DND-41 (cell line): ENCODE results near the gene MOBP.

Experiments used
- ATAC-seq: fragments of 200-7000 bp; cut with Tn5 transposase; 3 replicates; pipeline ENCODE4 v1.9.1; 2021; ENCODE audit warnings: low read depth; ENCODE audit not compliant: insufficient read depth
- DNase-seq: peaks from one replicate; pipeline ENCODE4 v3.0.0-alpha.2; 2020
- H2AFZ ChIP-seq: 2 replicates; pipeline ENCODE4 v1.6.0; 2012; ENCODE audit warnings: low read depth, low read length
- H3K27ac ChIP-seq: 2 replicates; pipeline ENCODE4 v1.5.1; 2012; ENCODE audit warnings: low read length, inconsistent platforms
- H3K27me3 ChIP-seq: fragments of 200-600 bp; sonication (generic); 2 replicates; pipeline ENCODE4 v1.6.0; 2012; ENCODE audit warnings: low read length, mild to moderate bottlenecking, inconsistent platforms; ENCODE audit not compliant: insufficient read depth, poor library complexity
- H3K36me3 ChIP-seq: 2 replicates; pipeline ENCODE4 v1.5.1; 2012; ENCODE audit warnings: low read length, inconsistent platforms; ENCODE audit not compliant: insufficient read depth
- H3K4me1 ChIP-seq: 2 replicates; pipeline ENCODE4 v1.5.1; 2012; ENCODE audit warnings: mild to moderate bottlenecking, low read length; ENCODE audit not compliant: insufficient read depth
- H3K4me2 ChIP-seq: 2 replicates; pipeline ENCODE4 v1.6.0; 2012; ENCODE audit warnings: mild to moderate bottlenecking, moderate library complexity, low read length, inconsistent platforms; ENCODE audit not compliant: insufficient read depth
- H3K4me3 ChIP-seq, 2 experiments: fragments of 200-600 bp in 1 of 2; shearing (Covaris generic) in 1 of 2; 2 replicates each; pipeline ENCODE4 v1.5.1; 2012 to 2016; ENCODE audit warnings: inconsistent platforms in 2 of 2, low read length in 2 of 2, mild to moderate bottlenecking in 2 of 2, low read depth in 1 of 2, moderate library complexity in 1 of 2
- H3K79me2 ChIP-seq: 2 replicates; pipeline ENCODE4 v1.6.0; 2012; ENCODE audit warnings: low read length, inconsistent platforms; ENCODE audit not compliant: insufficient read depth
- H3K9ac ChIP-seq: 2 replicates; pipeline ENCODE4 v1.6.0; 2012; ENCODE audit warnings: low read depth, mild to moderate bottlenecking, inconsistent platforms, low read length, moderate library complexity
- H3K9me3 ChIP-seq: 2 replicates; pipeline ENCODE4 v1.5.1; 2012; ENCODE audit warnings: low read length, moderate library complexity, mild to moderate bottlenecking, inconsistent platforms; ENCODE audit not compliant: insufficient read depth, severe bottlenecking
- H4K20me1 ChIP-seq: 2 replicates; pipeline ENCODE4 v1.6.0; 2012; ENCODE audit warnings: low read length; ENCODE audit not compliant: insufficient read depth
- EZH2 ChIP-seq: IDR thresholded peaks from 3 replicates; pipeline ENCODE4 v1.6.1; 2012; ENCODE audit warnings: borderline replicate concordance, low read depth, mild to moderate bottlenecking, moderate library complexity, low read length, inconsistent platforms; ENCODE audit not compliant: severe bottlenecking
- TF ChIP-seq, protein P1 (sequence below): IDR thresholded peaks from 2 replicates; pipeline ENCODE4 v1.5.1; 2012; ENCODE audit warnings: borderline replicate concordance, low read length, moderate library complexity, mild to moderate bottlenecking; ENCODE audit not compliant: poor library complexity, severe bottlenecking; ENCODE audit errors: extremely low read depth

Gene MOBP

DNA sequence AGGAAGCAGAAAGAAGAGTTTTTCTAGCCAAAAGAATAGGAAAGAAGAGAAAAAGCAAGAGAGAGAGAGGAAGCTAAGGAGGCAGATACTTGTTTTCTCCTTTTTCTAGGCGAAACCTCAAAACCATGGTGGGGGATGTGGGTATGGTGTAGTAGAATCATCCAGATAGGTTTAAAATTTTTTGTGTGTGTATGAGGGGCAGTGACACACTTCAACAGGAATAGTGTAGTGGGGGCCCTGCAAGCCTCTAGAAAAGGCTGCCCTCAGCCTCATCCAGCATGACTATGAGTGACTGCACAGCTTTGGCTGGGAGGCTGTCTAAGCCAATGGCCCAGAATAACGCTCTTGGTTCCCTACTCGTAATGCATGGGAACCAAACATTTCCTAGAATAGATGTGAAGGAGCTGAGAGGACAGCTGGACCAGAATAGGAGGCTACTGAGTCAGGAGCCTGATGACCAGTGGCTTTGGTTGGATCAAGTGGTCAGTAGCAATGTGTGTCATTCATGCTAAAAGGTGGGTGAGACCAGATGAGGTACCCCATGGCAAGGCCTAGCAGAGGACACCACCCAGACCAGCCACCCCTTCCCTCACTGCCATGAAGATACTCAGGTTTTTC lies 24.4 kb downstream of the MOBP start:
- Histone ChIP-seq H3K27ac (no peak overlapping the region), H3K36me3 (no peaks in the 10 kb centered on the region), H3K9ac (no peak overlapping the region), H3K4me1 (no peaks in the 10 kb centered on the region), H3K79me2 (no peaks in the 10 kb centered on the region), H3K27me3 (peaks cover 21% of the 10 kb centered on the region), H3K4me3 (no peak overlapping the region), H3K4me2 (no peak overlapping the region), H4K20me1 (no peaks in the 10 kb centered on the region), H3K9me3 (no peaks in the 10 kb centered on the region), H2AFZ (no peak overlapping the region)
- DNase-seq (no peak), ATAC-seq (no peak)
- TF ChIP-seq, protein P1, sequence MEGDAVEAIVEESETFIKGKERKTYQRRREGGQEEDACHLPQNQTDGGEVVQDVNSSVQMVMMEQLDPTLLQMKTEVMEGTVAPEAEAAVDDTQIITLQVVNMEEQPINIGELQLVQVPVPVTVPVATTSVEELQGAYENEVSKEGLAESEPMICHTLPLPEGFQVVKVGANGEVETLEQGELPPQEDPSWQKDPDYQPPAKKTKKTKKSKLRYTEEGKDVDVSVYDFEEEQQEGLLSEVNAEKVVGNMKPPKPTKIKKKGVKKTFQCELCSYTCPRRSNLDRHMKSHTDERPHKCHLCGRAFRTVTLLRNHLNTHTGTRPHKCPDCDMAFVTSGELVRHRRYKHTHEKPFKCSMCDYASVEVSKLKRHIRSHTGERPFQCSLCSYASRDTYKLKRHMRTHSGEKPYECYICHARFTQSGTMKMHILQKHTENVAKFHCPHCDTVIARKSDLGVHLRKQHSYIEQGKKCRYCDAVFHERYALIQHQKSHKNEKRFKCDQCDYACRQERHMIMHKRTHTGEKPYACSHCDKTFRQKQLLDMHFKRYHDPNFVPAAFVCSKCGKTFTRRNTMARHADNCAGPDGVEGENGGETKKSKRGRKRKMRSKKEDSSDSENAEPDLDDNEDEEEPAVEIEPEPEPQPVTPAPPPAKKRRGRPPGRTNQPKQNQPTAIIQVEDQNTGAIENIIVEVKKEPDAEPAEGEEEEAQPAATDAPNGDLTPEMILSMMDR: no peak
- no peak for TF ChIP-seq EZH2

DNA sequence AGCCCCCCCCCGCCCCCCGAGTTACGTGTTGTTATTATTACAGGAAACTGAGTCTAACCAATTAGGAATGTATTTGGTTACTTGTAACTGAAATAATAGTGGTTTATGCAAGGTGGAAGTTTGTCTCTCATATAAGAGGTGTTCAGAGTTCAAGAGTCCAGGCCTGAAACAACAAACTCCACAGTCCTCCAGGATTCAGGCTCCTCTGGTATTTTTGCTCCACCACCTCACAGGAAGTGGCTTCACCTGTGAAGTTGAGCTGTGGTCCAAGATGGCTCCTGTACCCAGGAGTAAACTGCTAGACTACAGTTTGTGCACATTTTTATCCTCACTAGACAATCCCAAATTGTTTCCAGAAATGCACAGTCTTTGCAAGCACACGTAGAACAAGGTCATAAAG lies 27.3 kb downstream of the MOBP start:
- no peak for ATAC-seq
- H3K79me2 ChIP-seq: no peaks in the 10 kb centered on the region
- H3K27me3 ChIP-seq: peaks cover 30% of the 10 kb centered on the region
- no peaks in the 10 kb centered on the region for H3K4me1 ChIP-seq
- no peak overlapping the region for H3K9ac ChIP-seq
- H3K4me3 ChIP-seq: no peak overlapping the region
- DNase-seq: no peak
- TF ChIP-seq, protein P1: no peak
- TF ChIP-seq EZH2: no peak
- no peaks in the 10 kb centered on the region for H3K36me3 ChIP-seq
- no peak overlapping the region for H3K27ac ChIP-seq
- H3K4me2 ChIP-seq: no peak overlapping the region
- H4K20me1 ChIP-seq: no peaks in the 10 kb centered on the region
- no peak overlapping the region for H2AFZ ChIP-seq
- no peaks in the 10 kb centered on the region for H3K9me3 ChIP-seq

DNA sequence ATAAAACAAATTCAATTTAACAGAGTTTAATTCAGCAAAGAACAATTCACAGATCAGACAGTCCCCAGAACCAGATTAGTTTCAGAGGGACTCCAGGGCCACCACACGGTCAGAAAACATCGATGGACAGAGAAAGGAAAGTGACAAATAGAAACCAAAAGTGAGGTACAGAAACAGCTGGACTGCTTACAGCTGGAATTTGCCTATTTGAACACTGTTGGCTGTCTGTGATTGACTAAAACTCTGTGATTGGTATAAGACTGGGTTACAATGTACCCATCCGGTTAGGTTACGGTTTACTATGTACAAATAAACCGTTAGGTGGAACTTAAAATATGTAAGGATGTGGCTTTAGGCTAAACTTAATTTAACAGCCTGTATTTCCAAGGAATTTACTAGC lies 30.3 kb downstream of the MOBP start:
- no peak for TF ChIP-seq EZH2
- TF ChIP-seq, protein P1: no peak
- H3K27me3 ChIP-seq: peaks cover 22% of the 10 kb centered on the region
- no peak for ATAC-seq
- H3K4me1 ChIP-seq: no peaks in the 10 kb centered on the region
- no peak for DNase-seq
- H2AFZ ChIP-seq: no peak overlapping the region
- no peak overlapping the region for H3K27ac ChIP-seq
- no peak overlapping the region for H3K4me3 ChIP-seq
- H3K79me2 ChIP-seq: no peaks in the 10 kb centered on the region
- H3K4me2 ChIP-seq: no peak overlapping the region
- H3K9me3 ChIP-seq: no peaks in the 10 kb centered on the region
- H3K36me3 ChIP-seq: no peaks in the 10 kb centered on the region
- no peak overlapping the region for H3K9ac ChIP-seq
- no peaks in the 10 kb centered on the region for H4K20me1 ChIP-seq
